ENCODE results near the gene LSAMP. TPM values are rescaled to one million over a fixed set of nuclear protein-coding genes. Genes with fewer than 3 reads are reported as not detected.

LSAMP gene
- total and polyA plus RNA-seq, 2 donors (not counting 1 experiment from before 2014, with no cell fraction given): not detected

DNA sequence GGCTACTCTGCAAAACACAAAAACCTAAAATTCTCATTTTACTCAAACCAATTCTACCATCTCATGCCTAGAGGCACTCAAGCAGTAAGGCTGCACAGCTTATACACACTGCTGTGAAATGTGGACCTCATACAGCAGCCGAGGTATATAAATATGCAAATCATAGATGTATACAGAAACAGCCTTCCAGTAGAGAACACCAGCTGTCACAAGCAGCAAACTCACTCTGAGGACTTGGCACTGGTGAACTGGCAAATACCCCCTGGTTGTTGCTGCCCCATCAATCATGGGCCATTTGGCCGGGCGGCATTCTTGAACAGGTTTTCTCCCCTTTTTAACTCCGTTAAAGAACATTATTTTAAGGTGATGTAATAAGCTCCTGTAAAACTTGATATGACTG, 378.0 kb downstream of the LSAMP start:
- H3K9me3 Mint-ChIP-seq (ENCODE audit: insufficient read depth): peaks cover 4% of the 10 kb centered on the region
- Histone ChIP-seq H3K27ac (ENCODE audit: low read length in 2 of 2) (no peak overlapping the region), H3K36me3 (replicated peaks in 1 of 2; ENCODE audit: control extremely low read depth in 1 of 2, control insufficient read depth in 1 of 2, extremely low read depth in 1 of 2, insufficient read depth in 2 of 2, low read length in 1 of 2) (no peaks in the 10 kb centered on the region), H3K4me3 (ENCODE audit: control extremely low read depth in 1 of 5, extremely low read depth in 1 of 5, insufficient read depth in 1 of 5, low read depth in 2 of 5, low read length in 4 of 5) (no peak overlapping the region), H3K9ac (ENCODE audit: low read length) (no peak overlapping the region), H3K9me3 (ENCODE audit: control extremely low read depth in 1 of 3, control insufficient read depth in 2 of 3, insufficient read depth in 1 of 3, low read length in 2 of 3) (no peaks in the 10 kb centered on the region), H2AFZ (ENCODE audit: insufficient read depth, low read depth, low read length, poor library complexity, severe bottlenecking) (no peak overlapping the region), H3K79me2 (ENCODE audit: control insufficient read depth, insufficient read depth, low read length) (no peaks in the 10 kb centered on the region), H3K4me1 (ENCODE audit: control insufficient read depth in 2 of 2, insufficient read depth in 2 of 2, low read length in 2 of 2) (no peaks in the 10 kb centered on the region), H3K4me2 (replicated peaks; ENCODE audit: low read depth, low read length, poor library complexity, severe bottlenecking) (no peak overlapping the region), H3K27me3 (replicated peaks in 1 of 4; ENCODE audit: control extremely low read depth in 1 of 4, control insufficient read depth in 3 of 4, insufficient read depth in 4 of 4, low read length in 3 of 4) (no peaks in the 10 kb centered on the region), H4K20me1 (ENCODE audit: control insufficient read depth, insufficient read depth, low read length, poor library complexity, severe bottlenecking) (no peaks in the 10 kb centered on the region)
- TF ChIP-seq, protein P1, sequence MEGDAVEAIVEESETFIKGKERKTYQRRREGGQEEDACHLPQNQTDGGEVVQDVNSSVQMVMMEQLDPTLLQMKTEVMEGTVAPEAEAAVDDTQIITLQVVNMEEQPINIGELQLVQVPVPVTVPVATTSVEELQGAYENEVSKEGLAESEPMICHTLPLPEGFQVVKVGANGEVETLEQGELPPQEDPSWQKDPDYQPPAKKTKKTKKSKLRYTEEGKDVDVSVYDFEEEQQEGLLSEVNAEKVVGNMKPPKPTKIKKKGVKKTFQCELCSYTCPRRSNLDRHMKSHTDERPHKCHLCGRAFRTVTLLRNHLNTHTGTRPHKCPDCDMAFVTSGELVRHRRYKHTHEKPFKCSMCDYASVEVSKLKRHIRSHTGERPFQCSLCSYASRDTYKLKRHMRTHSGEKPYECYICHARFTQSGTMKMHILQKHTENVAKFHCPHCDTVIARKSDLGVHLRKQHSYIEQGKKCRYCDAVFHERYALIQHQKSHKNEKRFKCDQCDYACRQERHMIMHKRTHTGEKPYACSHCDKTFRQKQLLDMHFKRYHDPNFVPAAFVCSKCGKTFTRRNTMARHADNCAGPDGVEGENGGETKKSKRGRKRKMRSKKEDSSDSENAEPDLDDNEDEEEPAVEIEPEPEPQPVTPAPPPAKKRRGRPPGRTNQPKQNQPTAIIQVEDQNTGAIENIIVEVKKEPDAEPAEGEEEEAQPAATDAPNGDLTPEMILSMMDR (IDR thresholded peaks at IDR 0.05): no peak
- no peak for TF ChIP-seq EZH2 (IDR thresholded peaks at IDR 0.05; ENCODE audit: borderline replicate concordance, insufficient read depth, low read depth, low read length, poor library complexity, severe bottlenecking)
- no peaks in the 10 kb centered on the region for H3K4me1 Mint-ChIP-seq
- H3K27ac Mint-ChIP-seq: no peak overlapping the region
- no peak overlapping the region for H3K4me3 Mint-ChIP-seq
- intact Hi-C loops (cut with micrococcal nuclease): no loop called here
- ChIA-PET POLR2A (no interaction called here), CTCF (no interaction called here)
- no peak for ATAC-seq (ENCODE audit: low read depth)
- no CpG with 5 or more reads among the region's 4 CpGs for WGBS (ENCODE audit: insufficient coverage)
- no peak for DNase-seq
- no peaks in the 10 kb centered on the region for H3K27me3 Mint-ChIP-seq

DNA sequence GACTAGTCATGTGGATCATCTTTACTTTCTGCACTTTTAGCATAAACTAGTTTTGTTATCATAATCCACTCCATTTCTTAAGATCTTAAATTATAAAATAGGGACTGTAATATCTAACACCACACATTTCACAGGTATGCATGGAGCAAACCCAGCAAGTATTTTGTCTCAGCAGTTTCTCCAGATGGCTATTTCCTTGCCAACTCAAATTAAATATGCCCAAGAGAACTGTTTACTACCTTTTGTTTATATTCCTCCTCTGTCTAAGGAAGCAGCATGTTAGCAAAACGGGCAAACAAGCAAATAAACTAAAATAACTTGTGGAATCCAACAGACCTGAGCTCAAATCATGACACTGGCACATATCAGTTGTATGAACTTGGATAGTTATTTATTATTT, 379.8 kb downstream of the LSAMP start:
- TF ChIP-seq EZH2 (IDR thresholded peaks at IDR 0.05; ENCODE audit: borderline replicate concordance, insufficient read depth, low read depth, low read length, poor library complexity, severe bottlenecking): no peak
- TF ChIP-seq, protein P1 (IDR thresholded peaks at IDR 0.05): no peak
- Mint-ChIP-seq H3K4me1 (no peaks in the 10 kb centered on the region), H3K27ac (no peak overlapping the region), H3K27me3 (no peaks in the 10 kb centered on the region), H3K4me3 (no peak overlapping the region), H3K9me3 (ENCODE audit: insufficient read depth) (no peaks in the 10 kb centered on the region)
- no peak for ATAC-seq (ENCODE audit: low read depth)
- intact Hi-C loops (cut with micrococcal nuclease): no loop called here
- H3K4me2 ChIP-seq (replicated peaks; ENCODE audit: low read depth, low read length, poor library complexity, severe bottlenecking): no peak overlapping the region
- no CpG with 5 or more reads among the region's 1 CpG for WGBS (ENCODE audit: insufficient coverage)
- H2AFZ ChIP-seq (ENCODE audit: insufficient read depth, low read depth, low read length, poor library complexity, severe bottlenecking): no peak overlapping the region
- no peak overlapping the region for H3K27ac ChIP-seq (ENCODE audit: low read length in 2 of 2)
- H3K9me3 ChIP-seq (ENCODE audit: control extremely low read depth in 1 of 3, control insufficient read depth in 2 of 3, insufficient read depth in 1 of 3, low read length in 2 of 3): no peaks in the 10 kb centered on the region
- no peaks in the 10 kb centered on the region for H3K36me3 ChIP-seq (replicated peaks in 1 of 2; ENCODE audit: control extremely low read depth in 1 of 2, control insufficient read depth in 1 of 2, extremely low read depth in 1 of 2, insufficient read depth in 2 of 2, low read length in 1 of 2)
- ChIA-PET CTCF (no interaction called here), POLR2A (no interaction called here)
- H3K4me3 ChIP-seq (ENCODE audit: control extremely low read depth in 1 of 5, extremely low read depth in 1 of 5, insufficient read depth in 1 of 5, low read depth in 2 of 5, low read length in 4 of 5): no peak overlapping the region
- H3K27me3 ChIP-seq (replicated peaks in 1 of 4; ENCODE audit: control extremely low read depth in 1 of 4, control insufficient read depth in 3 of 4, insufficient read depth in 4 of 4, low read length in 3 of 4): no peaks in the 10 kb centered on the region
- no peaks in the 10 kb centered on the region for H4K20me1 ChIP-seq (ENCODE audit: control insufficient read depth, insufficient read depth, low read length, poor library complexity, severe bottlenecking)
- no peaks in the 10 kb centered on the region for H3K79me2 ChIP-seq (ENCODE audit: control insufficient read depth, insufficient read depth, low read length)
- no peak overlapping the region for H3K9ac ChIP-seq (ENCODE audit: low read length)
- no peaks in the 10 kb centered on the region for H3K4me1 ChIP-seq (ENCODE audit: control insufficient read depth in 2 of 2, insufficient read depth in 2 of 2, low read length in 2 of 2)
- no peak for DNase-seq
